HEK293 (cell line): Measurements from ENCODE around the gene NCOA6.

ENCODE experiments used
- BCL11B ChIP-seq: fragments of 450-650 bp; formaldehyde crosslinking; IDR thresholded peaks from 2 replicates; pipeline ENCODE4 v1.5.1; 2016; ENCODE audit warnings: low read depth, missing biosample characterization, missing genetic modification characterization
- GFI1B ChIP-seq: fragments of 450-650 bp; formaldehyde crosslinking; IDR thresholded peaks from 2 replicates; pipeline ENCODE4 v1.5.1; 2016; ENCODE audit warnings: missing biosample characterization, missing genetic modification characterization
- KLF1 ChIP-seq: fragments of 450-650 bp; formaldehyde crosslinking; IDR thresholded peaks from 2 replicates; pipeline ENCODE4 v1.5.1; 2016; ENCODE audit warnings: missing biosample characterization, missing genetic modification characterization
- PATZ1 ChIP-seq: fragments of 450-650 bp; formaldehyde crosslinking; IDR thresholded peaks from 2 replicates; pipeline ENCODE4 v1.5.1; 2016; ENCODE audit warnings: missing biosample characterization, missing genetic modification characterization
- PRDM1 ChIP-seq: fragments of 450-650 bp; formaldehyde crosslinking; IDR thresholded peaks from 2 replicates; pipeline ENCODE4; 2016; ENCODE audit warnings: missing biosample characterization, missing genetic modification characterization
- SALL2 ChIP-seq: fragments of 450-650 bp; formaldehyde crosslinking; IDR thresholded peaks from 2 replicates; pipeline ENCODE4 v1.5.0; 2017; ENCODE audit warnings: missing biosample characterization, mild to moderate bottlenecking, missing genetic modification characterization, borderline replicate concordance
- SCRT1 ChIP-seq: fragments of 450-650 bp; formaldehyde crosslinking; IDR thresholded peaks from 2 replicates; pipeline ENCODE4 v1.5.1; 2016; ENCODE audit warnings: missing biosample characterization, missing genetic modification characterization, borderline replicate concordance
- ZBTB20 ChIP-seq: fragments of 450-650 bp; formaldehyde crosslinking; IDR thresholded peaks from 2 replicates; pipeline ENCODE4 v1.5.1; 2016; ENCODE audit warnings: missing biosample characterization, missing genetic modification characterization
- ZBTB48 ChIP-seq: fragments of 450-650 bp; formaldehyde crosslinking; IDR thresholded peaks from 2 replicates; pipeline ENCODE4 v1.5.1; 2016; ENCODE audit warnings: missing biosample characterization, missing genetic modification characterization
- ZFP3 ChIP-seq: fragments of 450-650 bp; formaldehyde crosslinking; IDR thresholded peaks from 2 replicates; pipeline ENCODE4 v1.5.1; 2016; ENCODE audit warnings: low read depth, missing biosample characterization, missing genetic modification characterization
- ZFP69B ChIP-seq: fragments of 450-650 bp; formaldehyde crosslinking; IDR thresholded peaks from 2 replicates; pipeline ENCODE4 v1.5.1; 2016; ENCODE audit warnings: missing biosample characterization, missing genetic modification characterization
- ZIC2 ChIP-seq: fragments of 450-650 bp; formaldehyde crosslinking; IDR thresholded peaks from 2 replicates; pipeline ENCODE4 v1.5.1; 2016; ENCODE audit warnings: missing biosample characterization, missing genetic modification characterization
- ZNF112 ChIP-seq: fragments of 450-650 bp; formaldehyde crosslinking; IDR thresholded peaks from 2 replicates; pipeline ENCODE4 v1.5.0; 2017; ENCODE audit warnings: missing biosample characterization, missing genetic modification characterization
- ZNF174 ChIP-seq: fragments of 450-650 bp; formaldehyde crosslinking; IDR thresholded peaks from 2 replicates; pipeline ENCODE4 v1.5.0; 2017; ENCODE audit warnings: missing biosample characterization, mild to moderate bottlenecking, missing genetic modification characterization
- ZNF221 ChIP-seq: fragments of 450-650 bp; formaldehyde crosslinking; IDR thresholded peaks from 2 replicates; pipeline ENCODE4 v1.5.1; 2017; ENCODE audit warnings: missing biosample characterization, missing genetic modification characterization, borderline replicate concordance
- ZNF23 ChIP-seq: fragments of 450-650 bp; formaldehyde crosslinking; IDR thresholded peaks from 2 replicates; pipeline ENCODE4 v1.5.1; 2016; ENCODE audit warnings: missing biosample characterization, missing genetic modification characterization, borderline replicate concordance
- ZNF24 ChIP-seq: fragments of 450-650 bp; formaldehyde crosslinking; IDR thresholded peaks from 2 replicates; pipeline ENCODE4 v1.5.1; 2016; ENCODE audit warnings: missing biosample characterization, missing genetic modification characterization
- ZNF311 ChIP-seq: fragments of 450-650 bp; formaldehyde crosslinking; IDR thresholded peaks from 2 replicates; pipeline ENCODE4 v1.5.1; 2017; ENCODE audit warnings: missing biosample characterization, missing genetic modification characterization, borderline replicate concordance
- ZNF335 ChIP-seq: fragments of 450-650 bp; formaldehyde crosslinking; conservative IDR thresholded peaks from 2 replicates; pipeline ENCODE4 v1.5.1; 2016; ENCODE audit warnings: missing biosample characterization, missing genetic modification characterization
- ZNF473 ChIP-seq: fragments of 450-650 bp; formaldehyde crosslinking; IDR thresholded peaks from 2 replicates; pipeline ENCODE4 v1.5.1; 2017; ENCODE audit warnings: missing biosample characterization, missing genetic modification characterization
- ZNF501 ChIP-seq: fragments of 450-650 bp; formaldehyde crosslinking; IDR thresholded peaks from 2 replicates; pipeline ENCODE4 v1.5.1; 2016; ENCODE audit warnings: missing biosample characterization, missing genetic modification characterization
- ZNF510 ChIP-seq: fragments of 450-650 bp; formaldehyde crosslinking; IDR thresholded peaks from 2 replicates; pipeline ENCODE4 v1.5.1; 2018; ENCODE audit warnings: mild to moderate bottlenecking, missing genetic modification characterization, missing biosample characterization; ENCODE audit not compliant: insufficient replicate concordance
- ZNF514 ChIP-seq: fragments of 450-650 bp; formaldehyde crosslinking; IDR thresholded peaks from 2 replicates; pipeline ENCODE4 v1.5.1; 2016; ENCODE audit warnings: missing biosample characterization, missing genetic modification characterization
- ZNF548 ChIP-seq: fragments of 450-650 bp; formaldehyde crosslinking; IDR thresholded peaks from 2 replicates; pipeline ENCODE4 v1.5.1; 2016; ENCODE audit warnings: missing biosample characterization, missing genetic modification characterization
- ZNF549 ChIP-seq: fragments of 450-650 bp; IDR thresholded peaks from 2 replicates; pipeline ENCODE4 v1.5.1; 2018; ENCODE audit warnings: missing biosample characterization, missing genetic modification characterization, mild to moderate bottlenecking, inconsistent platforms, moderate library complexity
- ZNF560 ChIP-seq: fragments of 450-650 bp; formaldehyde crosslinking; IDR thresholded peaks from 2 replicates; pipeline ENCODE4 v1.5.1; 2017; ENCODE audit warnings: missing biosample characterization, missing genetic modification characterization, borderline replicate concordance
- ZNF658 ChIP-seq: fragments of 450-650 bp; formaldehyde crosslinking; IDR thresholded peaks from 2 replicates; pipeline ENCODE4; 2016; ENCODE audit warnings: missing biosample characterization, missing genetic modification characterization
- ZNF664 ChIP-seq: fragments of 450-650 bp; formaldehyde crosslinking; IDR thresholded peaks from 2 replicates; pipeline ENCODE4 v1.5.1; 2016; ENCODE audit warnings: missing biosample characterization, missing genetic modification characterization
- ZNF670 ChIP-seq: fragments of 450-650 bp; formaldehyde crosslinking; IDR thresholded peaks from 2 replicates; pipeline ENCODE4 v1.5.1; 2016; ENCODE audit warnings: missing biosample characterization, missing genetic modification characterization, low read depth
- ZNF704 ChIP-seq: fragments of 450-650 bp; formaldehyde crosslinking; IDR thresholded peaks from 2 replicates; pipeline ENCODE4 v1.5.1; 2016; ENCODE audit warnings: missing biosample characterization, missing genetic modification characterization
- ZNF76 ChIP-seq: fragments of 450-650 bp; formaldehyde crosslinking; IDR thresholded peaks from 2 replicates; pipeline ENCODE4; 2016; ENCODE audit warnings: low read depth, missing biosample characterization, missing genetic modification characterization, borderline replicate concordance
- TF ChIP-seq, protein P1 (sequence below): fragments of 450-650 bp; formaldehyde crosslinking; IDR thresholded peaks from 2 replicates; pipeline ENCODE4 v1.5.1; 2016; ENCODE audit warnings: missing biosample characterization, missing genetic modification characterization
- TF ChIP-seq, protein P2 (sequence below): fragments of 450-650 bp; formaldehyde crosslinking; IDR thresholded peaks from 2 replicates; pipeline ENCODE4 v1.5.1; 2016; ENCODE audit warnings: missing biosample characterization, missing genetic modification characterization

NCOA6 gene

DNA sequence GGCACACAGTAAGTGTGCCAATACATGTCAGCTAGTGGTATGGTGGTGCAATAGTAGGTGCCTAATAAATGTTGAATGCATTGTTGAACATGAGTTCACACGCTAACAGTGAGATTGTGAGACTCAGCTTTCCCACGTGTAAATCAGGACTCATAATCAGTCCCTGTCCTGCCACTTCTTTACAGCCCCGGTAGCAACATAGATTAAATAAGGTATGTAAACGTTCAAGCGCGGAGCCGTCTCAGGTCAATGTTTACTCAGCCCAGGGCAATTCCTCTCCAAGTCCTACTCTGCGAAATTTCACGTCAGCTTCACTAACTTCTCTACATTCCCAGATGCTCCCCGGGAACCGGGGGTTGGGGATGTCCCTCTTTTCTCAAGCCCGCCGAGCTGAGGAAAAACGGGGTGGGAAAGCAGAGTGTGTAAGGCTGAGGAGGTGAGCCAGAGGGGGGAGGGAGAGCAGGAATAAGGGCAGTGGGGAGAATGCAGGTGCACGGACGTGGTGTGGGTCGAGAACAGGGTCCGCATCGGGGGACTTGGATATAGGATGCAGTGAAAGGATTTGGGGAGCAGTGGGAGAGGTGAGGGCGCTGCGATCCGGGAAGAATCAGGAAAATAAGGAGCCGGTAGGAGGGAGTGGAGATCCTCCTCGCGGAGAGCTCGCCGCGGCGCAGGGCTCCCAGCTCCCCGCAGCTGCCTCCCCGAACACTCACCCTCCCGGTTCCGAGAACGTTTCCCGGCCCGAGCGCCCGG is 121.9 kb downstream of the NCOA6 start (continued):
- TF ChIP-seq PRDM1, result peak; percentile 67; the same call in 1 of the 2 replicates
- TF ChIP-seq BCL11B, result no peak
- no peak for TF ChIP-seq ZNF514 (tag by site-specific recombination)
- no peak for TF ChIP-seq ZNF112 (tag by site-specific recombination)
- no peak for TF ChIP-seq ZNF174 (tag by site-specific recombination)
- peak; percentile 86 for TF ChIP-seq ZBTB48 (tag by site-specific recombination)
- no peak for TF ChIP-seq ZNF658 (tag by site-specific recombination)
- TF ChIP-seq ZNF548 (tag by site-specific recombination), result no peak
- TF ChIP-seq ZNF560, result no peak
- TF ChIP-seq PATZ1 (tag by site-specific recombination), result peak; percentile 58
- no peak for TF ChIP-seq SALL2 (tag by site-specific recombination)
- 0 out of 2 replicates have a peak, but pooled peaks have one; percentile 21 for TF ChIP-seq ZNF24
- TF ChIP-seq ZNF221 (tag by site-specific recombination), result no peak
- peak; percentile 75 for TF ChIP-seq ZBTB20 (tag by site-specific recombination)
- no peak for TF ChIP-seq ZNF473 (tag by site-specific recombination)
- TF ChIP-seq ZNF76 (tag by site-specific recombination), result peak; percentile 51; the same call in 1 of the 2 replicates
- 0 out of 2 replicates have a peak, but pooled peaks have one; percentile 13 for TF ChIP-seq ZNF664 (tag by site-specific recombination)
- 0 out of 2 replicates have a peak, but pooled peaks have one; percentile 43 for TF ChIP-seq ZNF501
- no peak for TF ChIP-seq GFI1B (tag by site-specific recombination)
- TF ChIP-seq SCRT1 (tag by site-specific recombination), result no peak
- peak; percentile 65 for TF ChIP-seq ZNF335 (tag by site-specific recombination)
- no peak for TF ChIP-seq ZNF549 (tag by site-specific recombination)
- TF ChIP-seq ZNF311, result no peak
- TF ChIP-seq ZNF670, result no peak
- TF ChIP-seq ZFP3 (tag by site-specific recombination), result no peak
- no peak for TF ChIP-seq ZNF23 (tag by site-specific recombination)
- TF ChIP-seq, protein P1, sequence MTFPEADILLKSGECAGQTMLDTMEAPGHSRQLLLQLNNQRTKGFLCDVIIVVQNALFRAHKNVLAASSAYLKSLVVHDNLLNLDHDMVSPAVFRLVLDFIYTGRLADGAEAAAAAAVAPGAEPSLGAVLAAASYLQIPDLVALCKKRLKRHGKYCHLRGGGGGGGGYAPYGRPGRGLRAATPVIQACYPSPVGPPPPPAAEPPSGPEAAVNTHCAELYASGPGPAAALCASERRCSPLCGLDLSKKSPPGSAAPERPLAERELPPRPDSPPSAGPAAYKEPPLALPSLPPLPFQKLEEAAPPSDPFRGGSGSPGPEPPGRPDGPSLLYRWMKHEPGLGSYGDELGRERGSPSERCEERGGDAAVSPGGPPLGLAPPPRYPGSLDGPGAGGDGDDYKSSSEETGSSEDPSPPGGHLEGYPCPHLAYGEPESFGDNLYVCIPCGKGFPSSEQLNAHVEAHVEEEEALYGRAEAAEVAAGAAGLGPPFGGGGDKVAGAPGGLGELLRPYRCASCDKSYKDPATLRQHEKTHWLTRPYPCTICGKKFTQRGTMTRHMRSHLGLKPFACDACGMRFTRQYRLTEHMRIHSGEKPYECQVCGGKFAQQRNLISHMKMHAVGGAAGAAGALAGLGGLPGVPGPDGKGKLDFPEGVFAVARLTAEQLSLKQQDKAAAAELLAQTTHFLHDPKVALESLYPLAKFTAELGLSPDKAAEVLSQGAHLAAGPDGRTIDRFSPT (tag by site-specific recombination), result no peak
- no peak for TF ChIP-seq ZNF704 (tag by site-specific recombination)
- TF ChIP-seq, protein P2, sequence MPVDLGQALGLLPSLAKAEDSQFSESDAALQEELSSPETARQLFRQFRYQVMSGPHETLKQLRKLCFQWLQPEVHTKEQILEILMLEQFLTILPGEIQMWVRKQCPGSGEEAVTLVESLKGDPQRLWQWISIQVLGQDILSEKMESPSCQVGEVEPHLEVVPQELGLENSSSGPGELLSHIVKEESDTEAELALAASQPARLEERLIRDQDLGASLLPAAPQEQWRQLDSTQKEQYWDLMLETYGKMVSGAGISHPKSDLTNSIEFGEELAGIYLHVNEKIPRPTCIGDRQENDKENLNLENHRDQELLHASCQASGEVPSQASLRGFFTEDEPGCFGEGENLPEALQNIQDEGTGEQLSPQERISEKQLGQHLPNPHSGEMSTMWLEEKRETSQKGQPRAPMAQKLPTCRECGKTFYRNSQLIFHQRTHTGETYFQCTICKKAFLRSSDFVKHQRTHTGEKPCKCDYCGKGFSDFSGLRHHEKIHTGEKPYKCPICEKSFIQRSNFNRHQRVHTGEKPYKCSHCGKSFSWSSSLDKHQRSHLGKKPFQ (tag by site-specific recombination), result no peak
- TF ChIP-seq ZNF510 (tag by site-specific recombination), result no peak
- TF ChIP-seq ZFP69B (tag by site-specific recombination), result 0 out of 2 replicates have a peak, but pooled peaks have one; percentile 2
- no peak; the same call in 1 of the 2 replicates for TF ChIP-seq ZIC2 (tag by site-specific recombination)
- TF ChIP-seq KLF1 (tag by site-specific recombination), result no peak
